ENCODE data around the gene CTIF.
"Not testable (repeated sequence)": the region's sequence is repeated elsewhere in the genome, so short reads cannot be mapped to it uniquely, and the experiment has no call there.

CTIF gene

GRCh38 chr18:48642503-48642902 lies 103.7 kb downstream of the CTIF start:
- no peak for DNase-seq (ENCODE audit: low read depth in 2 of 2)

- no peak for DNase-seq (ENCODE audit: low read depth in 2 of 2)
These were observed 104.4 kb downstream of the CTIF start for GRCh38 chr18:48643262-48643661.

GRCh38 chr18:48644029-48644428 lies 105.2 kb downstream of the CTIF start:
- no peak for DNase-seq (ENCODE audit: low read depth in 2 of 2)

- no peak for DNase-seq (ENCODE audit: low read depth in 2 of 2)
These were observed 106.7 kb downstream of the CTIF start for GRCh38 chr18:48645427-48646002.

- DNase-seq (ENCODE audit: low read depth in 2 of 2) = no peak
These were observed 108.1 kb downstream of the CTIF start for GRCh38 chr18:48646976-48647375.

GRCh38 chr18:48649231-48649630 lies 110.4 kb downstream of the CTIF start:
- DNase-seq (ENCODE audit: low read depth in 2 of 2) = no peak

- DNase-seq (ENCODE audit: low read depth in 2 of 2) = not testable (repeated sequence)
These were observed 115.8 kb downstream of the CTIF start for GRCh38 chr18:48654591-48654990.

- no peak for DNase-seq (ENCODE audit: low read depth in 2 of 2)
These were observed 116.7 kb downstream of the CTIF start for GRCh38 chr18:48655508-48655907.

- no peak for DNase-seq (ENCODE audit: low read depth in 2 of 2)
These were observed 117.3 kb downstream of the CTIF start for GRCh38 chr18:48656176-48656575.

- DNase-seq (ENCODE audit: low read depth in 2 of 2) = no peak
These were observed 117.8 kb downstream of the CTIF start for GRCh38 chr18:48656582-48656981.

GRCh38 chr18:48657447-48658120 lies 118.8 kb downstream of the CTIF start:
- DNase-seq (ENCODE audit: low read depth in 2 of 2) = no peak

GRCh38 chr18:48658721-48659120 lies 119.9 kb downstream of the CTIF start:
- no peak for DNase-seq (ENCODE audit: low read depth in 2 of 2)

GRCh38 chr18:48659188-48660009 lies 120.6 kb downstream of the CTIF start:
- DNase-seq (ENCODE audit: low read depth in 2 of 2) = no peak

GRCh38 chr18:48660346-48661228 lies 121.8 kb downstream of the CTIF start:
- DNase-seq (ENCODE audit: low read depth in 2 of 2) = no peak

- no peak for DNase-seq (ENCODE audit: low read depth in 2 of 2)
These were observed 122.6 kb downstream of the CTIF start for GRCh38 chr18:48661421-48661820.

GRCh38 chr18:48662011-48662661 lies 123.3 kb downstream of the CTIF start:
- DNase-seq (ENCODE audit: low read depth in 2 of 2) = no peak

- no peak for DNase-seq (ENCODE audit: low read depth in 2 of 2)
These were observed 124.5 kb downstream of the CTIF start for GRCh38 chr18:48663096-48663930.

- peak; percentile 25 to 27 for DNase-seq (ENCODE audit: low read depth in 2 of 2)
These were observed 125.4 kb downstream of the CTIF start for GRCh38 chr18:48663931-48664847.

- no peak for DNase-seq (ENCODE audit: low read depth in 2 of 2)
These were observed 126.8 kb downstream of the CTIF start for GRCh38 chr18:48665654-48666053.
